ENCODE measurements around the gene PSMB5.
"Not testable (repeated sequence)": the region's sequence is repeated elsewhere in the genome, so short reads cannot be mapped to it uniquely, and the experiment has no call there.

PSMB5 gene

GRCh38 chr14:23013054-23013748 lies 21.5 kb downstream of the PSMB5 start:
- DNase-seq = no peak

DNA sequence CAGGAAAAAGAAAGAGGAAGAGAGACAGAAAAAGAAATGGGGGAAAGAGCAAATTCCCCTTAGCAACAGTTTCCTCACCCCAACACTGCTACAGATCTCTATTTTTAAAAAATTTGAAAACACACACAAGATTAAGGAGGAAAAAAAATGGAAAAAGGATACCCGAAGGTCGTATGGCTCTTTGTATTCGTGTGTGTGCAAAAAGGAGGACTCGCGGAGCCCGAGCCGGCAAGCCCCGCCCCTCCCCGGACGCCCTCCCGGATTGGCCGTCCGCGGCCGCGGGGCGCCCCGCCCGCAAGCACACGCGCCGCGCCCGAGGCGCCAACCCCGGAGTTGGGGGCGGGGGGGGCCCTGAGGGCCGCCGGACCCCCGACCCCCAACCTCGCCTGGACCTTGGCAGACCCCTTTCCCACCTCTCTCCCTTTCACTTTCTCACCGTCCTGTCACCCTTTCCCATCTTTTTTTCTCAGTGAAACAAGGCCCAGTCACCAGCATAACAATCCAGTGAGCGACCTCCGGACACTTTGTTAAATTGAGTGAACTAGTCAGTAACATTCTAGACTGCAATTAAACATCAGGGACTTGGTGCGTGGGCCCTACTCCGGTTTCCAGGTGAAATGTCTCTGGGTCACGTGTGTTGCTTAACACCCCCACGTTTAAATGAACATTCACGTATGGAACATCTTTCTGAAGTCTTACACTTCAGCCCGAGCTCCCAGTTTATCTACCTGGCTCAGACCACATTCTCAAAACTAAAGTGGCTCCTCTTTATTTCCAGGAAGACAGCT lies 24.6 kb downstream of the PSMB5 start, which contains the start of gene C14orf93:
C14orf93 (minus strand) TSS at position 205 of the 788 bp plus-strand sequence. CDS start 11,120 bp downstream, outside the sequence.
- DNase-seq = peak; percentile 89

DNA sequence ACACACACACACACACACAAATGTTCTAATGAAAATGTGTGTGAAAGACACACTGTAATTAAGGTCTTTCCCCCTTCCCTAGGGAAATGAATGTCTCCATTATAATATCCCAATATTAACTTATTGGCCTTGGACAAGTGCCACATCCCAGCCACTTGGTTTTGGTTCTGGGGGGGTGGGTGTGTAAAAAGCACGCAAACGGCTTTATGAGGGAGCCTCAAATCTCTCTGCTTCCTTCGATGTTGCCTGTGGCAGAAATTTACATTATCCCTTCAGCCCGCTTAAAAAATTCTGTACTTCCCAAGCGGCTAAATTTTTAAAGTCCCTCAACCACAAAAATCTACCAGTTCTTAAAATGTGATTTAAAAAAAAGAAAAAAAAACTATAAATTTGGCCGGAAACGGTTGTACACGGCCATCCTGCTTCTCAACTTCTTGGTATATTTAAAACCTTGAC lies 25.2 kb downstream of the PSMB5 start:
- no peak for DNase-seq

- peak; percentile 18 for DNase-seq
Observed at GRCh38 chr14:23008831-23009230, 25.9 kb downstream of the PSMB5 start.

DNA sequence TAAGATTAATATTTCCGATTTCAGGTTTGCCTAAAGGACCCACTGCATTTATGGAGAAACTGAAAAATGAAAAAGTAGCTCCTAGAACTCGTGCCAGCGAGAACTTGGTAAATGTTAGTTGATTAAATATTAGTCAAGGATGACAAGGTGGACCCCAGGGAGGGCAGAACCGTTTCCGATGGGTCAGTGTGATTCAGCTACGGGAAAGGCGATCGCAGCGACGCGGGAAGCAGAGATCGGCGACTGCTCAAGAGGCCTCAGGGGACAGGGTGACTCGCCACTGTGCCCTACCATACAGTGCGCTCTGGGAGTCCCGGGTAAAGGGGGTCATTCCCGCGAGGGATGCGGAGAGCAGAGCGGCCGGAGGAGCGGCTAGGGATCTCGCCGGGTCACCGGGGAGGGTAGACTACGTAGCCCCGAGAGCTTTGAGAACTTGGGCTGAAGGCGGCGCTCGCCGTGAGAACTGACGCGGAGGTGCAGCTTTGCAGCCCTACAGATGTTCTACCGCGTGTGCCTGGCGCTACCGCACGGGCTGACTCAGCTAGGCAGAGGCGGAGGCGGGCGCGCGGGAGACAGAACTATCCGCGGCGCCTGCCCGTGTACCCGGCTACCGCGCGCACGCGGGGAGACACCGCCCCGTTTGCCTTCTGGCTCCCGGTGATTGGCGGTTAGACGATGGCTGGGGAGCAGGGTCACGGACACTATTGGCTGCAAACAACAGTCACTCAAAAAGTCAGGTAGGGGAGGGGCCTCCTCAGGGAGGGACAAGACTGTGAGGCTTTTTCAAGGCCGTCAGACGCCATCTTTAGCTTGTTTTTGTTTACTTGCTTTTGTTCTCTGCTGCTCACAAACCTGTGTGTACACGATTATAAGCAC lies 27.9 kb downstream of the PSMB5 start:
- peak; percentile 99 for DNase-seq

DNA sequence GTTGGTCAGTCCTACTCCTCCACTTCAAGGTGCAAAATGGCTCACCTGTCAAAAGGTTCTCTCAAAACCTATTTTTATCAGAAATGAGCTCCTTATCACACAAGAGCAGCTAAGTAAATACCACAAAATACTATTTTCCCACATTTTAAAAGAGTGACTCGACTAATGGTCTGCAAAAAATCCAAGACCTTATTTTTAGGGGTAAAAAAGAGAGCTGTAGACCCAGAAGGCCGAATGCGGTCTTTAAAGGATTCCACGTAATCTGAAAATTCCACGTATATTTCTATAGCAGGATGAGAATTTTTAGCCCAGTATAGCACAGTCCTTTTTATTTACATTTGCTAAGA lies 28.5 kb downstream of the PSMB5 start:
- no peak for DNase-seq

GRCh38 chr14:23005451-23006187 lies 29.1 kb downstream of the PSMB5 start:
- no peak for DNase-seq

DNA sequence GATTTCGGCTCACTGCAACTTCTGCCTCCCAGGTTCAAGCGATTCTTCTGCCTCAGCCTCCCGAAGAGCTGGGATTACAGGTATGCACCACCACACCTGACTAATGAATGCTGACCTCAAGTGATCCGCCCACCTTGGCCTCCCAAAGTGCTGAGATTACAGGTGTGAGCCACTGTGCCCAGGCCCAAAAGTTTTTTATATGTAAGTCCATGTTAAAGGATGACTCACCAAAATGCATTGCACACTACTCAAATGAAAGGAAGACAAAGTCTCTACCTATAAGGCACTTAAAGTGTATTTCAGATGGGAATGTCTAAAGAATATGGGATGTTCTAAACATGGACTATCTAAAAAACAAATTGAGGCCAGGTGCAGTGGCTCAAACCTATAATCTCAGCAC lies 30.4 kb downstream of the PSMB5 start:
- not testable (repeated sequence) for DNase-seq

DNA sequence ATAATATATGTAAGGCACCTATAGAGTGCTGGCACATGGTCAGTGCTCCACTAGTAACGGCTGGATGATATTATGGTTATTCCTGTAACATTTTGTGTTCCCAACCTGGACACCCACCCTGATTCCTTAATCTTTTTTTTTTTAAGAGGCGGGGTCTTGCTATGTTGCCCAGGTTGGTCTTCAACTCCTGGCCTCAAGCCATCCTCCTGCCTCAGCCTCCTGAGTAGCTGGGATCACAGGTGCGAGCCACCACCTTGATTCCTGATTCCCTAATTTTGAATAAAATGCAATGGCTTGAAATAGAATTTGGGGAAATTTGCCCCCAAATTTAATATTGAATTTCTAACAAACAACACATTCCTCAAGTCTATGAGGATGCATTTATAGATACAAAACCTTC lies 32.1 kb downstream of the PSMB5 start:
- DNase-seq = no peak

GRCh38 chr14:23000860-23001259 lies 33.8 kb downstream of the PSMB5 start:
- no peak for DNase-seq

- no peak for DNase-seq
Observed at GRCh38 chr14:22998329-22999012, 36.2 kb downstream of the PSMB5 start.

DNA sequence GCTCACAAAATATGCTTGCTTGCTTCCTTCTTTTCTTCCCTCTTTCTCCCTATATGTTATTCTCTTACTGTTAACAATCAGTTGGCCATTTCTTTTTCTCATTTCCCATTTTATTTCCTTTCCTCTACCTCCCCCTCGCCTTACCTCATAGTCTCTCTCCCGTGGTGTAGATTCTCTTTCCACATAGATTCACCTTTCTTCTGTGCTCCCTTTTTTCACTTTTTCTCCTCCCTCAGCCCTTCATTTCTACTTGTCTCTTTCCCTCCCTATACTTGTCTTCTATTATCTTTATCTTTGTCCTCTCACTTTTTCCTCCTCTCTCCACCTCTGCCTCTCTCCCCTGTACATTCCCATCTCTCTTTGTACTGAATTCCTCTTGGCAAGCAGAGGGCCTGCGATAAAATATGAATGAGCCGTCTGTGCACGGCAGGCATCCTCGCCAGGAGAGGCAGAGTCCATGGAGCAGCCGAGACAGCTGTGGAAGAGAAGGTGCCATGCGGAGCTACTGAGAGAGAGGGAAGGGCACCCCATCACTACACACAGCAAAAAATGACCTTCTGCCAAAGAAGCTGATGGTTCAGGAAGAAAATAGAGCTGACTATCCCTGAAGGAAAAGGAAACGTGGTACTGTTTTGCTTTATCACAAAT lies 36.9 kb downstream of the PSMB5 start:
- DNase-seq = no peak

- no peak for DNase-seq
Observed at GRCh38 chr14:22996768-22997654, 37.7 kb downstream of the PSMB5 start.

DNA sequence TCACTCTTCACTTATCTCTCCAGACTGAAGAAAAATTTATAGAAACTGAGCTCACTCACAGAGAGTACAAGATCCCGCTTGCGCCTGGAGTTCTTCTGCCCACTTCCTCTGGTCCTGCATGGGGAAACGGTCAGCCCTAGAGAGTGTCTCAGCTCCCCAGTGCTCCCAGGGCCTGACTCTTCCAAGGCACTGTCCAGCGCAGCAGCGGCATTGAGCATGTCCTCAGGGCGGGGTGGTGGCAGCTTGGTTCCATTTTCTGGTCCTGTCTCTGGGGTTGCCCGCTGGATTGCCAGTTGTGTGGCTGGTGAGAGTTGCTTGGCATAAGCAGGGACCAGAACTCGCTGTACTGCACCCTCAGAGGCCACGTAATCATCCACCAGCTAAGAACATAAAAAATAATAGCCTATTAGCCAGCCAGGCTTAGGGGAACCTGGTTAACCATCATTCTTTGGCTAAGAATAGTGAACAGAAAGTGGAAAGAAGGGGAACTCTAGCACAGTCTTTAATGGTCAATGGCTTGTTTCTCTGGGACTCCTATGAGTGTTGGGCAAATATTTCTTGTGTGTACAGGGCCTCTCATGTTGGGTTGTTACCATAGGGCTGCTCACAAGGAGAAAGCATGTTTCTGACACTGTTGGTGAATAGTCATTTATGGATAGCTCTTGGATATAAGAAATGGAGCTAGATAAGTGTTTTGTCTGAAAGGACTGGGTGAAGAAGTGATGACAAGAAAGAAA lies 38.6 kb downstream of the PSMB5 start:
- DNase-seq = no peak

- DNase-seq = peak; percentile 33
Observed at GRCh38 chr14:22994762-22995275, 39.9 kb downstream of the PSMB5 start.

GRCh38 chr14:22993517-22993916 lies 41.2 kb downstream of the PSMB5 start:
- DNase-seq = no peak

GRCh38 chr14:22991852-22992251 lies 42.8 kb downstream of the PSMB5 start:
- no peak for DNase-seq

GRCh38 chr14:22987291-22987690 lies 47.4 kb downstream of the PSMB5 start:
- DNase-seq = no peak

GRCh38 chr14:22986508-22987054 lies 48.1 kb downstream of the PSMB5 start:
- peak; percentile 90 for DNase-seq
